Neural cell (in vitro differentiated cells): Measurements from ENCODE around the gene FAM20B. TPM values are rescaled to one million over a fixed set of nuclear protein-coding genes. Genes with fewer than 3 reads are reported as not detected.
A peak's percentile ranks its signal among the peaks of the same experiment; 100 is the strongest.

Experiments used
- H2AFZ ChIP-seq: fragments of 200-600, 300-800 bp; sonication (generic), shearing (Covaris generic); 2 replicates; pipeline ENCODE4 v1.6.0; 2014; ENCODE audit warnings: low read depth, mild to moderate bottlenecking, antibody characterized with exemption, low read length, moderate library complexity
- H3F3A ChIP-seq: fragments of 200-600 bp; shearing (Covaris generic); 2 replicates; pipeline ENCODE4 v1.6.1; 2016; ENCODE audit warnings: mild to moderate bottlenecking, moderate library complexity, mixed read lengths, antibody characterized with exemption, low read length; ENCODE audit not compliant: insufficient read depth, poor library complexity, severe bottlenecking
- H3K27ac ChIP-seq: fragments of 200-600, 300-800 bp; sonication (generic), shearing (Covaris generic); 2 replicates; pipeline ENCODE4 v1.5.1; 2014; ENCODE audit warnings: mild to moderate bottlenecking, low read length, moderate library complexity
- H3K27me3 ChIP-seq: fragments of 300-800, 200-600 bp; sonication (generic), shearing (Covaris generic); 2 replicates; pipeline ENCODE4 v1.6.0; 2014; ENCODE audit warnings: mild to moderate bottlenecking, low read depth, low read length, moderate library complexity; ENCODE audit not compliant: insufficient read depth
- H3K36me3 ChIP-seq: fragments of 300-800, 200-600 bp; sonication (generic), shearing (Covaris generic); 2 replicates; pipeline ENCODE4 v1.5.1; 2014; ENCODE audit warnings: mild to moderate bottlenecking, antibody characterized with exemption, low read length, moderate library complexity; ENCODE audit not compliant: insufficient read depth
- H3K4me2 ChIP-seq: fragments of 300-800, 200-600 bp; sonication (generic), shearing (Covaris generic); 2 replicates; pipeline ENCODE4 v1.6.0; 2014; ENCODE audit warnings: mild to moderate bottlenecking, low read length
- H3K4me3 ChIP-seq: fragments of 300-800, 200-600 bp; sonication (generic), shearing (Covaris generic); 2 replicates; pipeline ENCODE4 v1.5.1; 2014; ENCODE audit warnings: mild to moderate bottlenecking, low read length, moderate library complexity
- H3K79me2 ChIP-seq: fragments of 200-600 bp; shearing (Covaris generic); replicated peaks from 2 replicates; pipeline ENCODE4 v1.6.0; 2014; ENCODE audit warnings: mild to moderate bottlenecking, low read length, moderate library complexity; ENCODE audit not compliant: insufficient read depth
- H3K9ac ChIP-seq: fragments of 300-800, 200-600 bp; sonication (generic), shearing (Covaris generic); 2 replicates; pipeline ENCODE4 v1.6.1; 2016; ENCODE audit warnings: mild to moderate bottlenecking, low read length, mixed read lengths
- H3K9me2 ChIP-seq: fragments of 200-600 bp; shearing (Covaris generic); 2 replicates; pipeline ENCODE4 v1.6.1; 2016; ENCODE audit warnings: mild to moderate bottlenecking, low read length, mixed read lengths; ENCODE audit not compliant: insufficient read depth
- H3K9me3 ChIP-seq: fragments of 200-600, 300-800 bp; sonication (generic), shearing (Covaris generic); 2 replicates; pipeline ENCODE4 v1.6.1; 2016; ENCODE audit warnings: mild to moderate bottlenecking, mixed run types, low read length, moderate library complexity, mixed read lengths
- H4K20me1 ChIP-seq: fragments of 200-600 bp; shearing (Covaris generic); 2 replicates; pipeline ENCODE4 v1.6.1; 2016; ENCODE audit warnings: mild to moderate bottlenecking, mixed run types; ENCODE audit not compliant: insufficient read depth
- CTCF ChIP-seq: fragments of 450-650 bp; IDR thresholded peaks from 2 replicates; pipeline ENCODE4 v1.5.1; 2014; ENCODE audit warnings: antibody characterized with exemption, mild to moderate bottlenecking, moderate library complexity; ENCODE audit not compliant: poor library complexity, severe bottlenecking
- EP300 ChIP-seq: fragments of 450-650 bp; conservative IDR thresholded peaks from 2 replicates; pipeline ENCODE4 v1.6.1; 2014; ENCODE audit warnings: antibody characterized with exemption, mild to moderate bottlenecking, moderate library complexity; ENCODE audit not compliant: poor library complexity, severe bottlenecking
- EZH2 ChIP-seq: fragments of 200-600, 300-800 bp; shearing (Covaris generic), sonication (generic); IDR thresholded peaks from 2 replicates; pipeline ENCODE4 v1.6.1; 2014; ENCODE audit warnings: antibody characterized with exemption, low read length, borderline replicate concordance, mild to moderate bottlenecking; ENCODE audit not compliant: insufficient read depth, poor library complexity, severe bottlenecking
- MXI1 ChIP-seq: fragments of 450-650 bp; conservative IDR thresholded peaks from 2 replicates; pipeline ENCODE4 v1.6.1; 2014; ENCODE audit warnings: antibody characterized with exemption, mild to moderate bottlenecking; ENCODE audit not compliant: poor library complexity, severe bottlenecking
- POLR2AphosphoS5 ChIP-seq: IDR thresholded peaks from 2 replicates; pipeline ENCODE4 v1.6.1; 2012
- RAD21 ChIP-seq: fragments of 450-650 bp; conservative IDR thresholded peaks from 2 replicates; pipeline ENCODE4 v1.6.1; 2014; ENCODE audit warnings: antibody characterized with exemption, mild to moderate bottlenecking, moderate library complexity
- REST ChIP-seq: IDR thresholded peaks from 2 replicates; pipeline ENCODE4 v1.6.1; 2012; ENCODE audit warnings: borderline replicate concordance
- SMC3 ChIP-seq: fragments of 450-650 bp; conservative IDR thresholded peaks from 2 replicates; pipeline ENCODE4 v1.6.1; 2014; ENCODE audit warnings: antibody characterized with exemption, mild to moderate bottlenecking, moderate library complexity; ENCODE audit not compliant: poor library complexity
- TAF1 ChIP-seq: IDR thresholded peaks from 2 replicates; pipeline ENCODE4 v1.6.1; 2012; ENCODE audit warnings: low read depth
- polyA minus RNA-seq: library from RNA; depleted of rRNA, polyadenylated mRNA; stranded (reverse); fragments of >200 nt; gene quantifications from 2 replicates; pipeline ENCODE4 v1.2.3, GENCODE V29; 2014
- polyA plus RNA-seq: library from polyadenylated mRNA; depleted of rRNA; stranded (reverse); fragments of >200 nt; gene quantifications from 2 replicates; pipeline ENCODE4 v1.2.3, GENCODE V29; 2014

FAM20B gene
- polyA plus RNA-seq (21.8 and 25.1 TPM in 2 replicates), polyA minus RNA-seq (47.0 and 49.1 TPM in 2 replicates)

- Histone ChIP-seq H3K4me3 (peak within 1 kb of the TSS; percentile 96), H2AFZ (peak within 1 kb of the TSS; percentile 48), H3K9me3 (no peaks in the 10 kb centered on the region), H3F3A (no peaks in the 10 kb centered on the region), H3K9me2 (no peaks in the 10 kb centered on the region), H3K36me3 (no peaks in the 10 kb centered on the region), H4K20me1 (no peaks in the 10 kb centered on the region), H3K27ac (peak within 1 kb of the TSS; percentile 69), H3K9ac (peak within 1 kb of the TSS; percentile 82), H3K79me2 (peaks cover 26% of the 10 kb centered on the region), H3K4me2 (peak within 1 kb of the TSS; percentile 65), H3K27me3 (no peaks in the 10 kb centered on the region)
- TF ChIP-seq RAD21 (no peak), POLR2AphosphoS5 (peak; percentile 44), EP300 (peak; percentile 18)
Measured at GRCh38 chr1:179025125-179025974, at the start of gene FAM20B. Gene FAM20B (plus strand): TSS chr1:179025894. CDS start chr1:179043848, 17,954 bp downstream.

- Histone ChIP-seq H3K9me3 (peaks cover 4% of the 10 kb centered on the region), H3K27ac (no peak overlapping the region), H3K9me2 (no peaks in the 10 kb centered on the region), H3K9ac (no peak overlapping the region), H3K79me2 (no peaks in the 10 kb centered on the region), H3K4me2 (no peak overlapping the region), H3F3A (no peaks in the 10 kb centered on the region), H3K4me3 (no peak overlapping the region), H2AFZ (no peak overlapping the region), H3K27me3 (no peaks in the 10 kb centered on the region), H4K20me1 (no peaks in the 10 kb centered on the region), H3K36me3 (no peaks in the 10 kb centered on the region)
- TF ChIP-seq EZH2, result no peak
- TF ChIP-seq MXI1, result no peak
- TF ChIP-seq REST, result no peak
- TF ChIP-seq POLR2AphosphoS5, result no peak
- TF ChIP-seq TAF1, result no peak
- no peak for TF ChIP-seq EP300
- no peak for TF ChIP-seq CTCF
- no peak for TF ChIP-seq SMC3
- TF ChIP-seq RAD21, result no peak
Measured at GRCh38 chr1:178976541-178976940, 49.2 kb upstream of the FAM20B start.
